Smooth muscle cell (in vitro differentiated cells): ENCODE measurements around the gene NOVA2. TPM values are rescaled to one million over a fixed set of nuclear protein-coding genes. Genes with fewer than 3 reads are reported as not detected.

Experiments
- DNase-seq: peaks from one replicate; lab custom pipeline; 2025; ENCODE audit not compliant: unreplicated experiment; lab: John Stamatoyannopoulos, UW
- H2AFZ ChIP-seq: fragments of 200-600 bp; sonication (generic); 2 replicates; pipeline ENCODE4 v1.6.0; 2016; ENCODE audit warnings: antibody characterized with exemption, low read depth, mild to moderate bottlenecking
- H3F3A ChIP-seq: fragments of 200-600 bp; sonication (generic); 2 replicates; pipeline ENCODE4 v1.6.0; 2017; ENCODE audit warnings: antibody characterized with exemption, low read depth
- H3K27ac ChIP-seq: fragments of 200-600 bp; sonication (generic); 2 replicates; pipeline ENCODE4 v1.5.1; 2016; ENCODE audit warnings: low read depth, mild to moderate bottlenecking
- H3K27me3 ChIP-seq: fragments of 200-600 bp; sonication (generic); 2 replicates; pipeline ENCODE4 v1.6.1; 2016; ENCODE audit warnings: low read depth, mild to moderate bottlenecking
- H3K36me3 ChIP-seq: fragments of 200-600 bp; sonication (generic); 2 replicates; pipeline ENCODE4 v1.5.1; 2016; ENCODE audit warnings: low read depth
- H3K4me1 ChIP-seq: fragments of 200-600 bp; sonication (generic); 2 replicates; pipeline ENCODE4 v1.5.1; 2016; ENCODE audit warnings: low read depth
- H3K4me2 ChIP-seq: fragments of 200-600 bp; sonication (generic); 2 replicates; pipeline ENCODE4 v1.6.0; 2016; ENCODE audit warnings: mild to moderate bottlenecking
- H3K4me3 ChIP-seq: fragments of 200-600 bp; sonication (generic); 2 replicates; pipeline ENCODE4 v1.5.1; 2016; ENCODE audit warnings: mild to moderate bottlenecking
- H3K79me2 ChIP-seq: fragments of 200-600 bp; sonication (generic); 2 replicates; pipeline ENCODE4 v1.6.0; 2016; ENCODE audit warnings: low read depth, mild to moderate bottlenecking
- H3K9ac ChIP-seq: fragments of 200-600 bp; sonication (generic); 2 replicates; pipeline ENCODE4 v1.6.0; 2016; ENCODE audit warnings: low read depth
- H3K9me3 ChIP-seq: fragments of 200-600 bp; sonication (generic); replicated peaks from 2 replicates; pipeline ENCODE4 v1.5.1; 2016; ENCODE audit warnings: low read depth
- H4K20me1 ChIP-seq: fragments of 200-600 bp; sonication (generic); 2 replicates; pipeline ENCODE4 v1.6.0; 2016; ENCODE audit warnings: low read depth
- CTCF ChIP-seq: fragments of 200-600 bp; sonication (generic); IDR thresholded peaks from 2 replicates; pipeline ENCODE4 v1.5.1; 2017; ENCODE audit warnings: borderline replicate concordance, mild to moderate bottlenecking, antibody characterized with exemption; ENCODE audit not compliant: insufficient read depth, poor library complexity, severe bottlenecking
- WGBS: methylation state at CpG from one replicate; pipeline ENCODE4 v1.1.7; 2016; ENCODE audit warnings: low lambda C conversion rate; 5-methylcytosine and 5-hydroxymethylcytosine counted together
- polyA plus RNA-seq: library from polyadenylated mRNA; unstranded; fragments of >200 nt; fragmentation: Nextera tagmentation; extraction: Ambion mirVana; gene quantifications from 2 replicates; pipeline ENCODE4 v1.2.1, GENCODE V29; 2016
- total RNA-seq: library from RNA; depleted of rRNA; stranded (reverse); fragments of >200 nt; gene quantifications from 2 replicates; pipeline ENCODE4 v1.2.3, GENCODE V29; 2014

Gene NOVA2
- total and polyA plus RNA-seq, 2 experiments from 2014 or later = 0.04 to 0.24 TPM

- WGBS = under 1% methylated on average over 26 of the region's 47 CpGs
- H3K36me3 ChIP-seq = no peaks in the 10 kb centered on the region
- no peaks in the 10 kb centered on the region for H3K27me3 ChIP-seq
- H3K27ac ChIP-seq = peak within 1 kb of the TSS; percentile 28
- TF ChIP-seq CTCF = no peak
- H3K4me3 ChIP-seq = peak within 1 kb of the TSS; percentile 89
- peak within 1 kb of the TSS; percentile 99 for H3K4me2 ChIP-seq
- H3F3A ChIP-seq = peaks cover 5% of the 10 kb centered on the region
- H2AFZ ChIP-seq = peak within 1 kb of the TSS; percentile 84
- no peaks in the 10 kb centered on the region for H3K9me3 ChIP-seq
- peaks cover 9% of the 10 kb centered on the region for H3K79me2 ChIP-seq
- peak within 1 kb of the TSS; percentile 66 for H3K9ac ChIP-seq
- H4K20me1 ChIP-seq = peaks cover 19% of the 10 kb centered on the region
- peaks cover 6% of the 10 kb centered on the region for H3K4me1 ChIP-seq
- DNase-seq = no peak
Observed at GRCh38 chr19:45901912-45902650, 71.6 kb downstream of the NOVA2 start, which contains the start of gene MYPOP. TSS of gene MYPOP (minus strand) at chr19:45902613. CDS start at chr19:45901773, 840 bp downstream.

- Histone ChIP-seq H3K9me3 (no peaks in the 10 kb centered on the region), H3K79me2 (peaks cover 9% of the 10 kb centered on the region), H3F3A (peaks cover 5% of the 10 kb centered on the region), H2AFZ (peak overlapping the region; percentile 84), H3K9ac (no peak overlapping the region), H3K27me3 (no peaks in the 10 kb centered on the region), H3K4me2 (peak overlapping the region; percentile 99), H4K20me1 (peaks cover 19% of the 10 kb centered on the region), H3K36me3 (no peaks in the 10 kb centered on the region), H3K4me3 (peak overlapping the region; percentile 89), H3K27ac (no peak overlapping the region), H3K4me1 (peaks cover 6% of the 10 kb centered on the region)
- 3% methylated on average over 46 of the region's 69 CpGs for WGBS
- TF ChIP-seq CTCF = no peak
- DNase-seq = peak; percentile 25
Observed at GRCh38 chr19:45901432-45901911, 72.2 kb downstream of the NOVA2 start.

- TF ChIP-seq CTCF = no peak
- no peak overlapping the region for H2AFZ ChIP-seq
- no peak for DNase-seq
- 44% methylated on average over 14 of the region's 22 CpGs for WGBS
- H3F3A ChIP-seq = peaks cover 5% of the 10 kb centered on the region
- H3K36me3 ChIP-seq = no peaks in the 10 kb centered on the region
- no peak overlapping the region for H3K9ac ChIP-seq
- H3K79me2 ChIP-seq = peaks cover 9% of the 10 kb centered on the region
- peaks cover 19% of the 10 kb centered on the region for H4K20me1 ChIP-seq
- peaks cover 6% of the 10 kb centered on the region for H3K4me1 ChIP-seq
- H3K27me3 ChIP-seq = no peaks in the 10 kb centered on the region
- H3K4me2 ChIP-seq = peak overlapping the region; percentile 99
- no peaks in the 10 kb centered on the region for H3K9me3 ChIP-seq
- peak overlapping the region; percentile 89 for H3K4me3 ChIP-seq
- H3K27ac ChIP-seq = no peak overlapping the region
Observed at GRCh38 chr19:45900738-45901431, 72.8 kb downstream of the NOVA2 start.
